GM21576 (cell line): ENCODE measurements around the gene GINS2.

Experiments used
- ATAC-seq: cut with Tn5 transposase; IDR thresholded peaks from one replicate; pipeline ENCODE4 v1.9.1; 2021; ENCODE audit warnings: mild to moderate bottlenecking, moderate library complexity; ENCODE audit not compliant: unreplicated experiment

GINS2 gene

DNA sequence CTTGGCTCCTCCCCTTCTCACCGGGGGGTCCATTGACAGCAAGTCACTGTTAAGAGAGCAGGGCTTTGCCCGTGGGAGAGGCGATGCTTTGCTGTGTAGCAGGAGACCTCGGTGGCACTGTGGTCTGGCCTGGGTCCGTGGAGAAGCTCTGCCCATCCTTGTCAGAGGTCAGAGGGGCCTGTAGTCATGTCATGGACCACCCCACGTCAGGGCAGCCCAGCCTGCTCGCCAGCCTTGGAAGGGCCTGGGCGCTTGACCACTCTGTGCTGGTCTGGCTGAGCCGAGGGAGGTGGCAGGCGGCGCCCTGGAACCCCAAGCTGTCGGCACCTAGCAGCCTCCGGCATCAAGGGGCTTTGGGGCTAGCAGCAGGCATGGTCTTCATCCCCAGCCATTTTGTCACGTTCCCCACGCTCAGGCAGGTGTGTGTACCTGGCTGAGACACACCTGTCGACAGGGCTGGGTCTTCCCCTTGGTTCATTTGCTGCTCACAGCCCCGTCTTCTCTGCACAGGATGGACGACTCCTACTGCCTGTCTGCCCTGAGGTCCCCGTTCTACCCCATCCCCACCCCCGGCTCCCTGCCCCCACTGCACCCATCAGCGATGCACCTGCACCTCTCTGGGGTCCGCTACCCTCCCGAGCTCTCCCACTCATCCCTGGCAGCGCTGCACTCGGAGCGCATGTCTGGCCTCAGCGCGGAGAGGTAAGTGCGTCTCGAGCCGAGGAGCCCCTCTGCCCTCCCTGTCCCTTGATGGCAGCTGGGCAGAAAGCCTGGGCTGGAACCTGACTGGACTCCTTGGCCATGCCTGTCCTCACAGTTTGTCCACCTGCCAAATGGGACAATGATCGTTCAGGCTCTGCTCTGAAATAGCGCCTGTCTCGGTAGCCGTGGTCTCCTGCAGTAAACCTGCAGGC is 33.3 kb downstream of the GINS2 start:
- ATAC-seq, result no peak

DNA sequence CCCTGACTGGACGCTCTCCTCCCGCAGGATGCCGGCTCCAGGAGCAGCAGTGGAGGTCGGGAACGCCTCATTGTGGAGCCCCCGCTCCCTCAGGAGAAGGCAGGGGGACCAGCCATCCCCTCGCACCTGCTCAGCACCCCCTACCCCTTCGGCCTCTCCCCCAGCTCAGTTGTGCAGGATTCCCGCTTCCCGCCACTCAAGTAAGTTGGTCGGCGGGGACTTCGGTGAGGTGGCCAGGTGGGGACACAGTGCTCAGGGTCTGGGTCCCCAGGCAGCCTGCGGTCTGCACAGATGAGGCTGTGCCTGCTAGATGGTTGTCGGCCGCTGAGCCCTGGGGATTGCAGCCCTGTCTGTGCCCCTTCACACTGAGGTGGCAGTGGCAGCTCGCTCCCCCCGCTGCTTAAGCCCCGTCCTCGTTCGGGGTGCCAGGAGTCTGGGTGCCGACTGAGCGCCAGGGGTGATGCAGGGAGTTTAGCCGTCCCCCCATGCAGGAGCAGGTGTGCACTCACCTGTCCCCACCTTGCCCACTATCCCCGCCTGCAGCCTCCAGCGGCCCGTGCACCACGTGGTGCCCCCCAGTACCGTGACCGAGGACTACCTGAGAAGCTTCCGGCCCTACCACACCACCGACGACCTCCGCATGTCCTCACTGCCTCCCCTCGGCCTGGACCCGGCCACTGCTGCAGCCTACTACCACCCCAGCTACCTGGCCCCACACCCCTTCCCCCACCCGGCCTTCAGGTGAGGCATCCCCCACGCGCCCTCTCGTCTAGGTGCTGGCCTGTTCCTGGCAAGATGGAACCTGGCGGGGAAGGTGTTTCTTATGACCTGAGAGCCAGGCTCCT is 34.3 kb downstream of the GINS2 start:
- no peak for ATAC-seq

DNA sequence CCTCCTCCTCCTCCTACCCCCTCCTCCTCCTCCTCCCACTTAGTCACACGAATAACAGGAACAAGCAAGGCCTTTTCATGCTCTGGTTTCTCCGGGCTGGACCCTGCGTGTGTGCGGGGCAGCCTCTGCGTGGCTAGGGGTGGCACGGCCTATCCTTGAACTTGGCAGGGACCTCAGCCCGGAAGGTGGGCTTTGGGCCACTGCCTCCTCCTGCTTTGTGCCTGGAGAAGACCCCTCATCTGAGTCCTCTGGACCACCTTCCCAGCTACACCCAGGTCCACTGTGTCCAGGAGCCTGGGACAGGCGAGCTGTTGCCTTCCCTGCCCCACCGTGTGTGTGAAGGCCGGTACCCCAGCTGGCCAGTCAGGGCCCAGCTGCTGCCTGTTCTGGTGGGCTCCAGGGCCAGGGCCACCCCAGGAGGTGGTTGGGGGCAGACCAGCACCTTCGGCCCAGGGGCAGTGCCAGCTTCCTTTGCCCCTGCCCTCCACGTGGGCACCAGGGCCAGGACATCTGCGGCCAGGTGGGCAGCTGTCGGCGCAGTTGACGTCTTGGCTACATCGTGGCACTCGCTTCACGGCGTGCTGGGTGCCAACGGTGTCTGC is 35.4 kb downstream of the GINS2 start:
- no peak for ATAC-seq

DNA sequence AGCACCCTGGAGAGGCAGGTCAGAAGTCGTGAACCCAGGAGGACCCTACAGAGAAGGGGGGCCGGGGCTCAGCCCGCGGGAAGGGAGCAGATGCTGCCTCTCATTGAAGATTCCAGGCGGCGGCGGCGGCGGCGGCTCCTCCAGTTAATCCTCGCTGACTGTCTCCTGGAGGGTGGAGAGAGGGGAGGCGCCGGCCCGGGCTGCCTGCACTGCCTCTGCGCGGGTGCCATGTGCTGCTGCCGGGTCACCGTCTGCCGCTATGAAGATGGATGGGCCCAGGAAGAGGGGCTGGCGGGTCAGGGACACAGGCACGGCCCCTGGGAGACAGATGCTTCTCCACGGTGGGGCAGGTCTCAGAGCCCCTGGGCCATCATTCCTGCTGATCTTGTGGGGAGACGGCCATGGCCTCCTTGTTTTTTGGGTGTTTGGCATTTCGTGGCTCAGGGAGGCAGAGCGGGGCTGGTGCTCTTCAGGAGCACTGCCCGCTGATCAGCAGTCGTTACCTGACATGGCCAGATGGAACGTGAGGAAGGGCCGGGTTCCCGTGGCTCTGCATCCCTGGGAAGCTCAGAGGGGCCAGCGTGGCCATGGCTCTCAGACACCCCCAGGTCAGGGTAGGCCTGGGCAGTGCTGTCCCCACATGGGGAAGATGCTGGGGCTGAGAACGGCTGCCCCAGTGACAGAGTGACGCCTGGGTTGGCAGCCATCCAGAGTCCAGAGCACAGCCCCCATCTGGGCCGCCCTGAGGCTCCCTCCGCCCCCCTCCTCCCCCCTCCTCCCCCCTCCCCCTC is 36.1 kb downstream of the GINS2 start:
- no peak for ATAC-seq

DNA sequence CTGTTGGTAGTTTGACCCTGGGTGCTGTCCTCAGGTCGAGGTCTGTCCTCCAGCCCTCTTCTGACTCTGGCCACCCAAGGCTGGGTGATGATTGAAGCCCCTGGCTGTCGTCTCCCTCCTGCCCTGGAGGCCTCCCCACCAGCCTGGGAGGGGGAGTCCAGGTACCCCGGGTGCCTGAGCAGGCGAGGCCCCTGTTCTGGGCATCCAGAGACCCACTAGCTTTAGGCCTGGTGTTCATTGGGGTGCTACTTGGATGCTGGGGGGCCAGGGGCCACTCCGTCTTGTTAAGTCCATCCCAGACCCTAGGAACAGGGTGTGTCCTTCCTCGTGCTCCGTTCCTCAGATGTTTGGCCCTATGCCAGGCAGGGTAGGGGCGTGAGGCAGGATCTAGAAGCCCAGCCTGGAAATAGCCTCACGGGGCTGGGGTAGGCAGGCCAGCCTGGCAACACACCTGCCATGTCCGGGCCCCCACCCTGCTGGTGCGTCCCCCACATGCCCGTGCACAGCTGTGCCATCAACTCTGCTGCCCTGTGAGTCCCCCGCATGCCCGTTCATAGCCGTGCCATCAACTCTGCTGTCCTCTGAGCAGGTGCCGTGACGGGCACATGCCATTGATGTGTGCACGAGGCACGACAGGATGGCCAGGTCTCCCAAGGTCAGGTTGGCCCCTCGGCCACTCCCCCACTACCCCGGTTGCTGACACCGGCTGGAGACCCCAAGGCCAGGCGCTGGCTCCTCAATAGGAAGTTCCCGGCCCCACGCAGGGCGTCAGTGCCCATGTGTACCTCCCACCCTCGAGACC is 36.9 kb downstream of the GINS2 start:
- no peak for ATAC-seq

DNA sequence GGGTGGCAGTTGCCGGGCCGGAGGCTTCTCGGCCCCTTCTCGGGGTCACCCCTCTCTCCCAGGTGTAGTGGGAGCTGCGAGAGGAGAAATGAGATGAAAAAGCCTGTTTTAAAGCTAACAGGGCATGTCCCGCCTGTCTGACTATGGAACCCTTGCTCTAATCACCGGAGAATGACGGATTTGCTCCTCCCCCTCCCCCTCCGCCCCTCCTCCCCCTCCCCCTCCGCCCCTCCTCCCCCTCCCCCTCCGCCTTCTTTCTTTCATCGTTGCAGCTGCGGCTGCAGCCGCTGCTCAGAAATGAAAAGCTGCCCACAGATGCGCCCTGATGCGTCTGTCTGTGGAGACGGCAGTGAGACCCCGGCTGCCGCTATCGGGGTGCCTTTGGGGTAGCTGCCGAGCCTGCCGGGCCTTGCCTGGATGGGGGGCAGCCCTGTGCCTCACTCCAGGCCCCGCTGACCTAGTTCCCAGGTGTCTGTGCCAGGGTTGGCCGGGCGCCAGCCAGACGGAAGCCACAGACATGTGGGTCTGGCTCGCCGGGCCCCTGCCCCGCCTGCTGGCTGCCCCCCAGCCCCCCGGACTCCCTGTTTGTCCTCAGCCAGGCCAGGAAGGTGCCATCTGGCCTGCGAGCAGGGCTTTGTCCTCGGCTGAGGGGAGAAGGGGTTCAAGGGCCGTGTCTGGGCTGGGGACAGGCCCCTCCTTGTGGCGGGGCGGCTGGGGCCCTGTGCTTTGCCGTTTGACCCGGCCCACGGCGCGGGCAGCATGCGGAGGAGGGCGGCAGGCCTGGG is 37.7 kb downstream of the GINS2 start:
- no peak for ATAC-seq

DNA sequence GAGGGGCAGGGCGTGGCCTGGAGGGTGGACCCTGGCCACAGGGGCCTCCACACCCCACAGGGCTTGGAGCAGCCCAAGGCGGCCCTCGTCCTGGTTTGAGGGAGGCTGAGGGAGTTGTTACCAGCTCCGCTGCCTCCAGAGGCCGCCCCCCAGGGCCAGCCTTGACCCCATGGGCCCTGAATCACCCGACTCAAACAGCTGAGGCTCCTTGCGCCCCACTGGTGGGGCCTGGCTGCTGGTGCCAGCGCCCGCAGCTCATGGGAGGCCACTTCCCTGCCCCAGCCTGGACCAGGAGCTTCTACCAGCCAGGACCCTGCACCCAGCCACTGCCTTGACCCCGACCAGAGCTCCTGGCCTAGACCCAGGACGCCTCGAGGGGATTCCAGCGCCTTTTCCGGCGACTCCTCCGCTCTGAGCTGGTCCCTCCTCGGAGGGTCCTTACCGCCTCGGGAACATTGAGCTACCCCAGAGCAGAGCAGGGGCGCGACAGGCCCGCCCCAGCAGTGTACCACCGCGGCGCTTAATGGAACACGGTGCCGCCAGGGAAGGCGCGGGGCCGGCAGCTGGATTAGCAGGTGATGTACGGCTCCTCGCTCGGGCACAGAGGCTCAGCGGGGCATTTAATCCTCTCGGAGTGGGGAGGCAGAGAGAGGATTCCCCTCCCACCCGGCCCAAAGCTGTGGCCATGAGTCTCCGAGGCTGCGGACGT is 38.5 kb downstream of the GINS2 start:
- ATAC-seq, result no peak

DNA sequence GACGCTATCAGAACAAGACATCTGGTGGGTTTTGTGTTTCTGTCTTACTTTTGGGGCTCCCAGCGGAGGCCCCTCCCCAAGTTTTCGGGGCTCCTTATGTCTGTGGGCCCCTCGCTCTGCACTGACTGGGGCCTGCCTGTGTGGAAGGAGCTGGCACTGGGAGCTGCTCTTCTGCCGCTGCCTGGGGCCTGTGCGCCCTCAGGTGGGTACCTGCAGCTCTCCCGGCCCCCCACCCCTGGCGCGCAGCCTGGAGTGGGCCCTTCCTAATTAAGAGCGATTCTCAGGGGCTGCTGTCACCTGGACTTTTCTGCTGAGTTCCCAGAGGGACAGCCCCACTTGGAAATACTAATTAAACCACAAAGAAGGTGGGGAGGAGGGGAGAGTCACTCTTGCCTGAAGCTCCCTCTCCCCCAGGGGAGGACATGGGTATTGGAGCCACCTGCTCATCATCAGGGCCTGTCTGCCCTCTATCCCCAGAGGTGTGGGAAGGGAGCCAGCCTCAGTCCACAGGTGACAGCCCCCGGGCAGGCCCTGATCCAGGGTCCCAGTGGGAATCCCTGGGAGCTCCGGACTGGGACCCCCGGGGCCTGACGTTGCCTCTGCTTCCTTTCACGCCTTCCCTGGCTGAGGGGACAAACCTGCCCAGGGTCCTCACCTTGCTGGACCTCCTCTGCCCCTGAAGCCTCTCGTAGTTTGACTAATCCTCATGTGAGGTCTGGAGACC is 39.2 kb downstream of the GINS2 start:
- no peak for ATAC-seq

DNA sequence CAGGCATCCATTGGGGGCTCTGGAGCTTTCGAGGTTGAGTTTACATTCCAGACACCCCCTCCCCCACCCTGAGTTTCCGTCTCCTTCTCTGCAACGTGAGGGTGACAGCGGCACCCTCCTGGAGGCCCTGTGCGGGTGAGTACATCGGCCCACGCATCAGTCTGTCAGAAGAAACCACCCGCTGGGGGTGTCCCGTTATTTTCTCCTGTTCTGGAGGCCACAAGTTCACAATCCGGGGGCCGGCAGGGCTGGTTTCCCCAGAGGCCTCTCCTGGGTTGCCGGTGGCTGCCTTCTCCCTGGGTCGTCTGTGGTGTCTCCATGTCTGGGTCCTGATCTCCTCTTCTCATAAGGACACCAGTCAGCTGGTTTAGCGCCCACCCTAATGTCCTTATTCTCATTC is 39.9 kb downstream of the GINS2 start:
- ATAC-seq, result no peak

DNA sequence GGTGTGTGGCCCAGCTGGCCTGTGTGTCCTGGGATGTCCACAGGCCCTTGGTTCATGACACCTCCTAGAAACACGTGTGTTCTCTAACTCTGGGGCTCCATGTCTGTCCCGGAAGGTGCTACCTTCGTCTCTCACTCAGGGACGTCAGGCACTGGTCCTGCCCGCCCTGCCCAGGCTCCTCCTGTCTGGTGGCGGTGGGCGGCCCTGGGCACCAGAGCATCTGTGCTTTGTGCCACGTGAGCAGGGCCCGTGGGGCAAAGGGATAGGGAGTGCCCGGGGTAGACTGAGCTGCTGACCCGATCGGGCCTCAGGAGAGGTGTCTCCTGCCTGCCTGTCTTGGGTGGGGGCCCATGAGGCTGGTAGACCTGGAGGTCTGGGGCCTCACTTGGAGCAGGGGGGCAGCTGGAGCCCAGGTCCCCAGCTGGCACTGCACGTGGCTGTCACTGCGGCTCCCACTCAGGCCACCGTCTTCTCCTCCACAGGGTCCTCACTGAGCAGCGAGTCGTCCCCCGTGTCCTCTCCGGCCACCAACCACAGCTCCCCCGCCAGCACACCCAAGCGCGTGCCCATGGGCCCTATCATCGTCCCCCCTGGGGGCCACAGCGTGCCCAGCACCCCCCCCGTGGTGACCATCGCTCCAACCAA is 40.6 kb downstream of the GINS2 start:
- ATAC-seq, result no peak

DNA sequence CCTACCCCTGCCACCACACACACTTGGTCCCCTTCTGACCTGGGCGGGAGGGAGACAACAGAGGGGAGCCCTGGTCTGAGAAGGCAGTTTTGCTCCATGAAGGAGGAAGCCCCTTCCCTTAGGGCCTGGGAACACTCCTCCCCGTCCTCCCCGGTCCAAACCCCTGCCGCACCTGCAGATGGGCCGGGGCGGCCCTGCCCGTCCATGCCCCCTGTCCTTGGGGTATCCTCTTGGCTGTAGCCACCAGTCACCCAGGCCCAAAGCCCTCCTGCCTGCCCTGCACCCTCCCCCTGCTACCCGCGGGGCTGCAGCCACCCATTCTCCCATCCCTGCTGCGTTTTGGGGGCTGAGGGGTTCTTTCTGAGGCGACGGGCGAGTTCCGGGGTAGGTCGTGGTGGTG is 41.8 kb downstream of the GINS2 start:
- no peak for ATAC-seq

DNA sequence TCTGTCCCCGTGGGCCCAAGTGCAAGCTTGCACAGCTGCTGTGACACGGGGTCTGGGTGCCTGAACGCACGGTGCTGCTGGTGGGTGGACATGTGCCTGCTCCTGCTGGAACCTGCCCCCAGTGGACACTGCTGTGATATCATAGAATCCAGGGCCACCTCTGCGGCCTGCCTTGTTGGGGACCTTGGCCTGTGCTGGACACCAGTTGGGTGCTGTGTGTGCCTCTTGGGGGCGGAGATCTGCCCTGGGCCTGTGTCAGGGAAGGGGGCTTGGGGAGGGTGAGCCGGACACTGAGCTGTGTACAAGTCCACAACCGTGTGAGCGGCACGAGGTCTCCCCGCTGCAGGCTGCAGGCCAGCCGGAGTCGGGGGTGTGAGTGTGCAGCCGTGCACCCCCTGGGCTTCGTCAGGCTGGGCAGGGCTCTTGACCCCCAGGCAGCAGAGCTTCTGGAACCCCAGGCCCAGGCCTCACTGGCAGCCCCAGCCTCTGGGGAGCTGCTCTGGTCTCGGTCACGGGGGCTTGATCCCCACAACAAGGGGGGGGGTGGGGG is 42.3 kb downstream of the GINS2 start:
- ATAC-seq, result no peak

DNA sequence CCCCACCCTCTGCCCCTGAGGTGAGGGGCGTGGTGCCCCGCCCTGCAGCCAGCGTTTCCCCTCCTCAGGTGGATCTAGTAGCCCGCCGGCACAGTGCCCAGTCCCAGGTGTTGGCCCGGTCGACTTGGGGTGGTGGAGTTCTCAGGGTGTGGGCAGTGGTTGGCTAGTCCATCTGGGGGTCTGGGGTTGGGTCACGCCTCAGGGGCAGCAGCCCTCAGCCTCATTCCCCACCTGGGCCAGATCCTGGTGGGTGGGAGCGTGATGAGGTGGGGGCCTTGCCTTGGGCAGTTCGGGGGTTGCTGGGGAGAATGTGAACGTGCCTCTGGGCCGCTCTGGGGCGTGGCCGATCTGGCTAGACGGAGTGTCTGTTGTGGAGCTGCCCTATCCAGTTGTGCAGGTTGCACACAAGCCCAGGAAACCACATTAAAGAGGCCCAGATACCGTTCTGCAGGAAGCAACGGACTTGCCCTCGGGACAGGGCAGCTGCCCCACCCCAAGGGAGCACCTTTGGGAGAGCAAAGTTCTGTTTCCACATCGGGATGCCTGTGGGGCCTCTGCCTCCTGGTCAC is 43.6 kb downstream of the GINS2 start:
- no peak for ATAC-seq

DNA sequence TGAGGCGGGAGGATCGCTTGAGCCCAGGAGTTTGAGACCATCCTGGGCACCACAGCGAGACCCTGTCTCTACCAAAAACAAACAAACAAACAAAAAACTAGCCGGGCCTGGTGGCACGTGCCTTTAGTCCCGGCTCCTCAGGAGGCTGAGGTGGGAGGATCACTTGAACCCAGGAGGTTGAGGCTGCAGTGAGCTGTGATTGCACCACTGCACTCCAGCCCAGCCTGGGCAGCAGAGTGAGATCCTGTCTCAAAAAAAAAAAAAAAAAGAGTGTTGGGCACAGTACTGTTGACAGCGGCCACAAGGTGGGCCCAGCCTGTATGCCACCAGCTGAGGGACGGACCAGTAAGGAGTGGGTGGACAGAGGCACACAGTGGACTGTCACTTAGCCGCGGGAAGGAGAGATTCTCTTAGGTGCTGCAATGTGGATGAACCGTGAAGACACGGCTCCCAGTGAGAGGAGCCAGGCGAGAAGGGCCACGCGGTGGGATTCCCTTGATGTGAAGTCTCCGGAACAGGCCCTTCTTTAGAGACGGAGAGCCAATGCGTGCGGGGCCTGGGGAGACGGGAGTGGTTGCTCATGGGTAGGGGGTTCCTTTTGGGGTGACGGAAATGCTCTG is 44.6 kb downstream of the GINS2 start:
- ATAC-seq, result no peak

DNA sequence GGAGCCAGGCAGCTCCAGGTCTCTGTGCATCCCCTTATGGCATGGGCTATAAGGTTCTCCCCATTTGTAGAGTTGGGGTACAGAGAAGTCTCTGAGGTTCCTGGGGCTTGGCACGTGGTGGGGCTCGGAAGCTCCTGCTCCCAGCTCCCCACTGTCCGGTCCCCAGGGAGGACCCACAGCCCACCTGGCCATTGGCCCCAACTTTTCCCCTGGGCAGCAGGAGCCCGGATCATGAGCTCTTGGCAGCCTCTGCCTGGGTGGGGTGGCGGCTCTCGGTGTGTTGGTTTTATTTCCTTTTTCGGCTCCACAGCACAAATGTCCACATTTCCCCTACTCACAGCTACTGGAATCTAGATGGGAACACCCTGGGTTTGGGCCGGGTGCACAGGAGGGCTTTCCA is 45.1 kb downstream of the GINS2 start:
- ATAC-seq, result no peak

DNA sequence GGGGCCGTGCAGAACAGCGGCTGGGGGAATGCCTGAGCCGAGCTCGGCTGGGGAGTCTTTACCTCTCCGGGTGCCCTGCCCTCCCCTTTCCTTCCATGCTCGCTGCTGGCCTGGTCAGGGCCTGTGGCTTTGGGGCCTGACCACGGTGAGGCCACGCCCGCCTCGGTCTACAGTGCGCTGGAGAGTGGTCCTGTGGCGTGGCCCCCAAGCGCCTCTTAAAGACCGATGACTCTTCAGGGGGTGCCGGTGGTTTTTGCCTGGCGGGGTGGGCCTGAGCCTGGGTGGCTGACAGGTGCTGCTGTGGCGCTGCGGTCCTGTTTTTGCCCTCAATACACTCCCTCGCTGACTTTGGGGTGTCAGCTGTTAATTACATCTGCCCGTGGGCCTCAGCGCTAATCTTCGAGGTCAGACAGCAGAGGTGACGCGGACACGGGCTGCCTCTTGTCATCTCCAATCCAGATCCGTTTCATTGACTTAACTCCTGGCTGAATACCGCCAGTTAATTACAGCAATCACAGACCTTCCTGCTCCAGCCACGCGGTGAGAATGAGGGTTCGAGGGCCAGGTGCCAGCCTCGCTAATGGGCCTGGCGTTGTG is 45.9 kb downstream of the GINS2 start:
- ATAC-seq, result no peak
